ENCODE measurements around the gene USE1. TPM values are rescaled to one million over a fixed set of nuclear protein-coding genes. Genes with fewer than 3 reads are reported as not detected.

Gene USE1
- total and polyA plus RNA-seq, 9 of the 15 experiments (the other 6 are each of a cell fraction or from before 2014, with no cell fraction given), result 17.3 to 52.4 (median 34.0) TPM

GRCh38 chr19:17226002-17226933, 11.1 kb downstream of the USE1 start, which contains the start of gene OCEL1:
OCEL1 (plus strand) TSS chr19:17226226; CDS start chr19:17226248, 22 bp downstream.
- DNase-seq (ENCODE audit: extremely low read depth in 1 of 4, low spot score in 3 of 4) (peak; percentile 87 to 99 (median 90)), ATAC-seq (peak; percentile 95), FAIRE-seq (peak; percentile 98)
- H3K27me3 ChIP-seq (ENCODE audit: control insufficient read depth in 2 of 2, insufficient read depth in 2 of 2, low read length in 2 of 2), result no peaks in the 10 kb centered on the region
- H2AFZ ChIP-seq (ENCODE audit: low read depth, low read length), result peak within 1 kb of the TSS; percentile 95
- no TSS peak for BruUV-seq (replicated peaks)
- no peaks in the 10 kb centered on the region for H3K9me3 ChIP-seq (replicated peaks; ENCODE audit: control insufficient read depth, insufficient read depth, low read depth, low read length)
- H3K9me1 ChIP-seq (ENCODE audit: control insufficient read depth, insufficient read depth, low read length), result no peaks in the 10 kb centered on the region
- in situ Hi-C loops (cut with MboI), result no loop called here
- CTCF ChIA-PET (ENCODE audit: low intra/inter-chr PET ratio), result no interaction called here
- peak within 1 kb of the TSS; percentile 90 for H3K4me2 ChIP-seq (ENCODE audit: insufficient read depth, low read length)
- peak within 1 kb of the TSS; percentile 76 for H3K4me3 ChIP-seq
- peak within 1 kb of the TSS; percentile 72 to 91 for H3K9ac ChIP-seq (ENCODE audit: insufficient read depth in 1 of 2, low read depth in 2 of 2, low read length in 2 of 2)
- H3K79me2 ChIP-seq (ENCODE audit: control insufficient read depth, insufficient read depth, low read length), result peaks cover 21% of the 10 kb centered on the region
- H3K36me3 ChIP-seq (ENCODE audit: control insufficient read depth, insufficient read depth, low read length), result peaks cover 27% of the 10 kb centered on the region; the same call in 2 of the 3 replicates
- POLR2A ChIA-PET, result interaction anchor here (0.6 to 11.9 kb wide), 10 partner anchors 11 to 897 kb away, joined by 3 to 129 read pairs (median 4); partner anchors contain the start of genes BABAM1, NR2F6 and USE1
- WGBS (ENCODE audit: insufficient coverage, low coverage, missing lambda C conversion rate), result 2% methylated on average over 70 of the region's 90 CpGs
- H4K20me1 ChIP-seq (replicated peaks; ENCODE audit: control insufficient read depth, insufficient read depth, low read length), result 0 out of 2 replicates have a peak, but pooled peaks cover 4% of the 10 kb centered on the region
- H3K27ac ChIP-seq (ENCODE audit: extremely low read depth, low read depth, low read length), result peak within 1 kb of the TSS; percentile 88
- H3K4me1 ChIP-seq (replicated peaks in 1 of 2; ENCODE audit: control insufficient read depth in 2 of 2, insufficient read depth in 2 of 2, low read length in 2 of 2), result peaks cover 6 to 30% of the 10 kb centered on the region in 2 experiments; a peak in 4 of 5 replicates
- intact Hi-C loops (cut with micrococcal nuclease), result loop anchor here (5.0 kb wide), 1 partner anchor 41 kb away; the partner anchor contains the start of gene BABAM1
- 0 out of 2 replicates have a peak, but pooled peaks have one; percentile 31 for TF ChIP-seq MITF (IDR thresholded peaks at IDR 0.05)
- TF ChIP-seq RBM39 (optimal IDR thresholded peaks at IDR 0.05; ENCODE audit: low read depth, low read length), result no peak
- peak; percentile 22 for TF ChIP-seq NFYB (IDR thresholded peaks at IDR 0.05; ENCODE audit: extremely low read depth, insufficient read length)
- TF ChIP-seq ZNF589 (CRISPR knock-in tag; IDR thresholded peaks at IDR 0.05; ENCODE audit: low read depth), result no peak; the same call in 1 of the 2 replicates
- peak; percentile 73; the same call in 1 of the 2 replicates for TF ChIP-seq ZBTB17 (CRISPR knock-in tag; IDR thresholded peaks at IDR 0.05)
- TF ChIP-seq ZBTB43 (CRISPR knock-in tag; IDR thresholded peaks at IDR 0.05), result peak; percentile 61; the same call in 1 of the 2 replicates
- peak; percentile 93 for TF ChIP-seq MTA3 (IDR thresholded peaks at IDR 0.05; ENCODE audit: borderline replicate concordance)
- 0 out of 2 replicates have a peak, but pooled peaks have one; percentile 9 for TF ChIP-seq CBX1 (IDR thresholded peaks at IDR 0.05; ENCODE audit: low read depth)
- TF ChIP-seq C11orf30 (IDR thresholded peaks at IDR 0.05; ENCODE audit: low read depth), result no peak
- peak; percentile 93 for TF ChIP-seq ATF7 (IDR thresholded peaks at IDR 0.05)
- peak; percentile 14 for TF ChIP-seq FOS (IDR thresholded peaks at IDR 0.05; ENCODE audit: extremely low read depth, insufficient read length)
- TF ChIP-seq KAT7 (CRISPR knock-in tag; IDR thresholded peaks at IDR 0.05; ENCODE audit: borderline replicate concordance), result peak; percentile 77; the same call in 1 of the 2 replicates
- TF ChIP-seq RUNX1 (IDR thresholded peaks at IDR 0.05; ENCODE audit: low read depth), result 0 out of 2 replicates have a peak, but pooled peaks have one; percentile 61
- peak; percentile 23 for TF ChIP-seq HNRNPLL (IDR thresholded peaks at IDR 0.05; ENCODE audit: low read depth, low read length, poor library complexity, severe bottlenecking)
- TF ChIP-seq EP400 (IDR thresholded peaks at IDR 0.05), result peak; percentile 70; the same call in 1 of the 2 replicates

Measured in K562 (cell line).